Measurements from ENCODE around the gene USP32. TPM values are rescaled to one million over a fixed set of nuclear protein-coding genes. Genes with fewer than 3 reads are reported as not detected.

The USP32 gene
- total RNA-seq, 6 experiments from 2014 or later, result 24.8 to 44.2 (median 33.5) TPM

GRCh38 chr17:60412701-60413100 lies 20.8 kb upstream of the USP32 start:
- H3K36me3 ChIP-seq, result no peaks in the 10 kb centered on the region
- ATAC-seq (no peak), DNase-seq (no peak)
- intact Hi-C loops (cut with DNase I), result no loop called here
- TF ChIP-seq POLR2A (IDR thresholded peaks at IDR 0.05), result no peak
- no peak for TF ChIP-seq CTCF (IDR thresholded peaks at IDR 0.05)
- H3K27ac ChIP-seq, result no peak overlapping the region
- no peaks in the 10 kb centered on the region for H3K4me1 ChIP-seq
- no peak overlapping the region for H3K4me3 ChIP-seq
- H3K27me3 ChIP-seq, result no peaks in the 10 kb centered on the region
- no peaks in the 10 kb centered on the region for H3K9me3 ChIP-seq
- 61% methylated on average over 3 of the region's 3 CpGs for WGBS (ENCODE audit: insufficient coverage, low coverage, low lambda C conversion rate, missing lambda C conversion rate)

- Histone ChIP-seq H3K27ac (no peak overlapping the region), H3K4me3 (no peak overlapping the region), H3K27me3 (no peaks in the 10 kb centered on the region), H3K4me1 (no peaks in the 10 kb centered on the region), H3K36me3 (no peaks in the 10 kb centered on the region), H3K9me3 (no peaks in the 10 kb centered on the region)
- TF ChIP-seq POLR2A (IDR thresholded peaks at IDR 0.05) (no peak), CTCF (IDR thresholded peaks at IDR 0.05) (no peak)
- intact Hi-C loops (cut with DNase I), result no loop called here
- ATAC-seq (no peak), DNase-seq (no peak)
- WGBS (ENCODE audit: insufficient coverage, low coverage, low lambda C conversion rate, missing lambda C conversion rate), result 79% methylated on average over 1 of the region's 4 CpGs
These were observed 18.1 kb upstream of the USP32 start for GRCh38 chr17:60410001-60410400.

- TF ChIP-seq CTCF (IDR thresholded peaks at IDR 0.05), result no peak
- TF ChIP-seq POLR2A (IDR thresholded peaks at IDR 0.05), result no peak
- no peaks in the 10 kb centered on the region for H3K4me1 ChIP-seq
- intact Hi-C loops (cut with DNase I), result no loop called here
- H3K4me3 ChIP-seq, result no peak overlapping the region
- no peaks in the 10 kb centered on the region for H3K27me3 ChIP-seq
- WGBS (ENCODE audit: insufficient coverage, low coverage, low lambda C conversion rate, missing lambda C conversion rate), result 60% methylated on average over 3 of the region's 3 CpGs
- no peak for ATAC-seq
- no peaks in the 10 kb centered on the region for H3K9me3 ChIP-seq
- DNase-seq, result no peak
- H3K36me3 ChIP-seq, result no peaks in the 10 kb centered on the region
- no peak overlapping the region for H3K27ac ChIP-seq
These were observed 15.0 kb upstream of the USP32 start for GRCh38 chr17:60406887-60407286.

GRCh38 chr17:60403962-60404361 lies 12.0 kb upstream of the USP32 start:
- peak in 1 of 4 donors; percentile 30 for ATAC-seq

More at GRCh38 chr17:60403962-60404361, 12.0 kb upstream of the USP32 start:
- no peak for DNase-seq
- no peak for TF ChIP-seq POLR2A (IDR thresholded peaks at IDR 0.05)
- TF ChIP-seq CTCF (IDR thresholded peaks at IDR 0.05), result no peak
- Histone ChIP-seq H3K4me1 (no peaks in the 10 kb centered on the region), H3K4me3 (no peak overlapping the region), H3K27ac (no peak overlapping the region), H3K27me3 (no peaks in the 10 kb centered on the region), H3K9me3 (no peaks in the 10 kb centered on the region), H3K36me3 (no peaks in the 10 kb centered on the region)
- intact Hi-C loops (cut with DNase I), result no loop called here
- 73% methylated on average over 6 of the region's 6 CpGs for WGBS (ENCODE audit: insufficient coverage, low coverage, low lambda C conversion rate, missing lambda C conversion rate)

Measured in right lobe of liver (tissue), 6 donors.